AG08395 (cell line): Measurements from ENCODE around the gene TECR.
A peak's percentile ranks its signal among the peaks of the same experiment; 100 is the strongest.

ENCODE experiments used
- DNase-seq: peaks from one replicate; pipeline ENCODE4 v3.0.0; 2012; ENCODE audit warnings: mixed read lengths, low spot score

TECR gene

DNA sequence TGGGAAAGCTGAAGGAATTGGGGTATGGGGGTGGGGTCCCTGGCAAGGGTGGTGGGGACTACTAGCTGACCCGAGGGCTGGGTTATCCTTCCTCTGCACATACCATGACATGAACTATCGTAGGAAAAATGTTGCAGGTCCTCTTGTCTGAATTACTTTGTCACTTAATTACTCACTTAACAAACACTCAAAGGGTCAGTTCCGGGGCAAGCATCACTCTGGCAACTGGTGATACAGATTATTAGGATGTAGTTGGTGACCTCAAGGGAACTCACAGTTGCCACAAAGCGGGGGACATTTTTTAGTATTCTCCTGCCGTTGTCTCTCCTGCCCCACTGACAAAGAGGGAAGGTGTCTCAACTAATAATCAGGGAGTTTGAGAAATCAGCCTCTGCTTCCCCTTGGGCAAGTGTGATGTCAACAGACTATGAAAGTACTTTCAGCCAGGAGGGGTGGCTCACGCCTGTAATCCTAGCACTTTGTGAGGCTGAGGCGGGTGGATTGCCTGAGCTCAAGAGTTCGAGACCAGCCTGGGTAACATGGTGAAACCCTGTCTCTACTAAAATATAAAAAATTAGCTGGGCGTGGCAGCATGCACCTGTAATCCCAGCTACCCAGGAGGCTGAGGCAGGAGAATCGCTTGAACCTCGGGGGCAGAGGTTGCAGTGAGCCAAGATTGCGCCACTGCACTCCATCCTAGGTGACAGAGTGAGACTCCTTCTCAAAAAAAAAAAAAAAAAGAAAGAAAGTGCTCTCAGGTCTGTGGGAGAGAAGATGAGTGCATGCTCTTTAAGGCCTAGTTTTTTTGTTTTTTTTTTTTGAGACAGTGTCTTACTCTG, 21.5 kb upstream of the TECR start:
- DNase-seq: peak; percentile 41

DNA sequence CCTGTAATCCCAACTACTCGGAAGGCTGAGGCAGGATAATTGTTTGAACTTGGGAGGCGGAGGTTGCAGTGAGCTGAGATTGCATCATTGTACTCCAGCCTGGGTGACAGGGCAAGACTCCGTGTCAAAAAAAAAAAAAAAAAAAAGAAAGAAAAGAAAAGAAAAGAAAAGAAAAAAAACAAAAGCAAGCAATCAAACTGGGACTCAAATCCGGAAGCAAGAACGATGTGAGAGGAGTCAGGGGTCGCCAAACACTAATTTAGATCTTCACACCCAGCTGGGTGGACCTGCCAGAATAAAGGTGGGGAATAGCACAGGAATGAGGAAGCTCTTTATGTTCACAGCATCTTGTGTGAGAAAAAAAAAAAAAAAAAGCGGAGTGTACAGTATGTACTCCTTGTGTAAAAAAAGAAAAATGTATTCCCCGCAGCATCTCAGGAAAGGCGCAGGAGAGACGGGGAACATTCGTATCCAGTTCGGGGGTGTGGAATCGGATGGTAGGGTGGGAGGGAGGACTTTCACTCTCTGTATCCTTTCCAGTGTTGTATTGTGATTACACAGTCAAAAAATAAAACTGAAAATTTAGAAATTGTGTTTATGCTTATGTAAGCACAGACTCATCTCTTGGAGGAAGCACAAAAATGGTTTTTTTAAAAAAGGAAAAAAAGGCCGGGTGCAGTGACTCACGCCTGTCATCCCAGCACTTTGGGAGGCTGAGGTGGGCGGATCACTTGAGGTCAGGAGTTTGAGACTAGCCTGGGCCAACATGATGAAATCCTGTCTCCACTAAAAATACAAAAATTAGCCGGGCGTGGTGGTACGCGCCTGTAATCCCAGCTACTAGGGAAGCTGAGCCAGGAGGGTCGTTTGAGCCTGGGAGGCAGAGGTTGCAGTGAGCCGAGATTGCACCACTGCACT, 18.8 kb upstream of the TECR start:
- peak; percentile 43 for DNase-seq

DNA sequence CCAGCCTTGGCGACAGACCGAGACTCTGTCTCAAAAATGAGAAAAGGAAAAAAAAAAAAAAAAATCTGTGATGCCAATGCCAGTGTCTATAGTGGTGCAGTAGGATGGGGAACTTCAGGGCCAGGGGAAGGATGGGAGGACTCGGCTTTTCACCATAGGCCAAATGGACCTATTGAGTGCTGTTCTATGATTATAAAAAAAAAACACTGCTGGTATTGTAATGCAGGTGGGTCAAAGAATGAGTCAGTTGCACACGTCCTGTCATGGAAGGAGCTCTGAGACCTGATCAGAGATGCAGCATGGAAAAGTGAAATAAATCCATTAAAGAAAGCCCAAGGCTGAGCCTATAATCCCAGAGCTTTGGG, 18.2 kb upstream of the TECR start:
- no peak for DNase-seq

DNA sequence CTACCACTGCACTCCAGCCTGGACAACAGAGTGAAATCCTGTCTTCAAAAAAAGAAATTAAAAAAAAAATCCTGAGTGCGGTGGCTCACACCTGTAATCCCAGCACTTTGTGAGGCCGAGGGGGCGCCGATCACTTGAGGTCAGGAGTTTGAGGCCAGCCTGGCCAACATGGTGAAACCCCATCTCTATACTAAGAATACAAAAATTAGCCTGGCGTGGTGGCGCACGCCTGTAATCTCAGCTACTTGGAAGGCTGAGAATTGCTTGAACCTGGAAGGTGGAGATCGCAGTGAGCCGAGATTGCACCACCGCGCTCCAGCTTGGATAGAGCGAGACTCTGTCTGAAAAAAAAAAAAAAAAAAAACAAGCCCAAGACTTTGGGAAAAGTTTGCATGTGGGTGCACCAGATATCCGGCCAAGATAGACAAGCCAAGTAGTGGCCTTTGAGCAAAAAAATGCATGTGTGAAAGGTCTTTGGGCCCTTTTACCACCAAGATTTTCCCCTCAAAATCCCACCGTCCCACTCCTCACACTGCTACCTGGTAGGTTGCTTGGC, 16.9 kb upstream of the TECR start:
- no peak for DNase-seq

DNA sequence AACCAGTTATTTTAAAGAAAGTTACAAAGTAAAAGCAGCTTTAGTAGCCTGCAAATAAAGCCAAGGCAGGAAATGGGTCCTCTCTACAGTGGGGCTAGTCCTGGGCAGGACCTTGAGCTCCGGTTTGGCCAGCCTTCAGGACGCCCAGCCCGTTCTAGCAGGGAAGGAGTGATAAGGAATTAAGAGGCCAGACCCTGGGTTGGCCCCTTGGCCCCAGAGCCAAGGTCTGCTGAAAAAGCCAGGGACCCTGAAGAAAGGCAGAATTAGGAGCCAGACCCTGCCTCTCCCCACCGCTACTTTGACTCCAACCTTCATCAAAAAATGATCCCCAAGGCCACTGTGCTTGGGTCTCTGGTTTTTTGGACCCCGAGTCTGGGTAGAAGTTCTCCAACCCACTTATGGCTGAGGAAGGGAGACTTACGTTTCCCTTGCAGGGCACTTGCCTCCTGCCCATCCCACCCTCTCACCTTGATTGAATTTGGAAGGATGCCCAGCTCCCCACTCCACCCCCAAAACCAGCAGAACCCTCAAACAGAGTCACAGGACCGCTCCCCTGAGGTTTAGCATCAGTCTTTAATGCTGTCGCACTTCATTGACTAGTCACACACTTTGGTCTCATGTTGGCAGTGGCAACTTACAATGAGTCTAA, 15.1 kb upstream of the TECR start:
- DNase-seq: no peak

DNA sequence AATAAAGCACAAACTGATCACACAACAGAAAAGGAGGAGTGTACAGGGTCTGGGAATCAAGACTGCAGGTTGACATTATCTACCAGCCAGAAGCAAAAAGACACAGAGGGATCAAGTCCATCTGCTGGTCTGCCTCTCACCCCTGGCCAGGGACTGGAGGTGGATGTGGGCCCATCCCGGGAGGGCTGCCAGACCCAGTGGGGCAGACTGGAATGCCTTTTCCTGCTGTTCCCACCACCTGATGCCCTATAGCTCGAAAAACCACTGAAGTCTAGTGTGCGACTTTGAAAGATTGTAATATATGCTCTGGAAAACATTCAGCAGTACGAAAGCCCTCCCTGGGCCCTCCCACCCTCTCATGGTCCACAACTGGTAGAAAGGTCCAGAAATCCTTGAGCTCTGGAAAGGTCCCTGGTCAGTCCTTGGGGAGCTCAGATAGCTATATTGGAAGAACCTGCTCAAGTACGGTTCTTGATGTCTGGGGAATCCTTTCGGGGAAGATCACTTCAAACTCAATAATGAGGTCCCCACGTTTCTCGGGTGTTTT, 13.8 kb upstream of the TECR start:
- DNase-seq: no peak

DNA sequence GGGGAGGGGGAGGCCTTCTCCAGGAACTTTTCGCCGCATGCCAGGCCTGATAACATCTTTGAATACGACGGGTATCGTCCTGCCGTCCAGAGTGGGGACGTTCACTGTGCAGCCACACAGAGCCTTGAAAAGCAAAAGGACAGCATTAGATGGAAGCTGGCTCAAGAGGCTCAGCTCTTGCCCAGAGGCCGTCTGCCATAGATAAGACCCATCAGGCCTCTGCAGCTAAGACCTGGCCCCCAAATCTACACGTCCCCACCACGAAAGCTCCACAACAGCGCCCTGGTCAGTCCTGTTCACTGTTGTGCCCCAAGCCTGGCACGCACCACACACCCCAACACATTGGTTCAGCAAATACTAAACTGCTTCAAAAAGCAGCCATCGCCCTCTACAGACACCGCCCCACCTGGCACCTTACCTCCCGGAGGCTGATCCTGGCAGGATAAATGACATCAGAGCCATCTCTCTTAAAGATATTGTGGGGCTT, 13.3 kb upstream of the TECR start:
- no peak for DNase-seq

DNA sequence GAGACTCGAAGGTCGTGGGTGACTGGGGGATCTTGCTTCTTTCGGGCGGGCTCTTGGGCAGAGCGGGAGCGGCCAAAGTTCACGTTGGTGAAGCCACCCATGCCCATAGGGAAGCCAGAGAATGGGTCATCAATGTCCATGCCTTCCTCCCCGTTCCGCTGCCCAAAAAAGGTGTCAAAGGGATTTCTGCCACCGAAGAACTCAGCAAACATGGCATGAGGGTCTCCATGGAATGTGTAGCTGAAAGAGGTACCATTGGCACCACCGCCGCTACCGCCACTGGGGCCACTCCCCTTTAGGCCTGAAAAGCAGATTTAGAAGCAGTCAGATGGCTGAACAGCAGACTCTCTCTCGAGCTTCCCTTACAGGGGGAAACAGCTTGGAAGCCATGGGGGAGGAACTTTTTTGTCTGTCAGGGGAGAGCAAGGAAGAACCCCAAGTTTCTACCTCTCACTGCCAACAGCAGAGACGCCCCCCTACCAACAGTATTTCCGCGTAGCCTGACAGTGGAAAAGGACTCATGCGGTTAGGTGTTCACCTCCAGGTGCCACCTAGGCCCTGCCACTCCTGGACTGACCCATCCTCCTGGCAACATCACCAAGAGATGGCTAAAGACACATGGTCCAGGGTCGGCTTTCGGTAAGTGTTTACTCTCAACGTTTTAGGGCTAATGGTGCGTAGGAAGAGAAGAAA, 12.5 kb upstream of the TECR start:
- no peak for DNase-seq

DNA sequence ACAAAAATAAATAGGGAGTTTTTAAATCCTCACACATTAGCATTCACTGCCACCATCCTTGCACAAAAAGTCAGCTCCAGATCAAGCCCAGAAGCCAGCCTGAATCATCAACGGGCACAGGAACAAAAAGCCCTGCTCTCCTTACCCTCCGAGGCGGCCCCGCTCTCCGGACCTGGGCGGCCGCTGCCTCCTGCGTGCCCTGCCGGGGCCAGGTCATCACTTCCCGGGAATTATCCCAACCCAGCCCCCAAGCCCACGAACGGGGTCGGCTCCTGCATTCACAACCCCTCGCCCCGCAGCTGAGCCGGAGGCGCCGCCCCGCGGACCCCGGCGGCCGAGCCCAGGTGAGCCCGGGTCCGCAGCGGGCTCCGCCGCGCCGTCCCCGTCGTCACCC, 12.0 kb upstream of the TECR start:
- DNase-seq: no peak

DNA sequence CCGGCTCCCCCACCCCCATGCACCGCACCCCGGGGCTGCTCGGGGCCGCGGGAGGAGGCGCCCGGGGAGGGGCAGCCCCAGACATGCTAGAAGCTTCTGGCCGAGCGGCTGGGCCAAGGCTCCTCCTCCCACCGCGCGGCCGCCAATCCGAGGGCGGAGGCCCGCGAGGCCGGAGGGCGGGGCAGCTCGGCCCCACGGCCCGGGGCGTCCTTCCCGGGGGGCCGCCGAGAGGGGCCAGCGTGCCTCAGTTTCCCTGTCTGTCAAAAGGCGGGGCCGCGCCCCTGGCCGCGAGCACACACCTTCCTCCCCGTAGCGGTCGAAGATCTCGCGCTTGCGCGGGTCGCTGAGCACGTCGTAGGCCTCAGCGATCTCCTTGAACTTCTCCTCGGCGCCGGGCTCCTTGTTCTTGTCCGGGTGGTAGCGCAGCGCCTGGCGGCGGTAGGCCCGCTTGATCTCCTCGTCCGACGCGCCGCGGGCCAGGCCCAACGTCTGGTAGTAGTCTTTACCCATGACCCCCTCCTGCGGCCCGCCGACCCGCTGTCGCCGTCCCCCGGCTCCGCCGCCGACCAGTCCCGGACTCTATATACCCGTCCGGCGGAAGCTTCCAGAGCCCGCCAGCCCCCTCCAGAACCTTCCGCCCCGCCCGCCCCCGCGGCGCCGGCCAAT, 11.4 kb upstream of the TECR start, which contains the start of gene DNAJB1:
DNAJB1 (minus strand) TSS at position 558 of the 666 bp plus-strand sequence; CDS start at position 510, 48 bp downstream.
- peak; percentile 98 for DNase-seq

DNA sequence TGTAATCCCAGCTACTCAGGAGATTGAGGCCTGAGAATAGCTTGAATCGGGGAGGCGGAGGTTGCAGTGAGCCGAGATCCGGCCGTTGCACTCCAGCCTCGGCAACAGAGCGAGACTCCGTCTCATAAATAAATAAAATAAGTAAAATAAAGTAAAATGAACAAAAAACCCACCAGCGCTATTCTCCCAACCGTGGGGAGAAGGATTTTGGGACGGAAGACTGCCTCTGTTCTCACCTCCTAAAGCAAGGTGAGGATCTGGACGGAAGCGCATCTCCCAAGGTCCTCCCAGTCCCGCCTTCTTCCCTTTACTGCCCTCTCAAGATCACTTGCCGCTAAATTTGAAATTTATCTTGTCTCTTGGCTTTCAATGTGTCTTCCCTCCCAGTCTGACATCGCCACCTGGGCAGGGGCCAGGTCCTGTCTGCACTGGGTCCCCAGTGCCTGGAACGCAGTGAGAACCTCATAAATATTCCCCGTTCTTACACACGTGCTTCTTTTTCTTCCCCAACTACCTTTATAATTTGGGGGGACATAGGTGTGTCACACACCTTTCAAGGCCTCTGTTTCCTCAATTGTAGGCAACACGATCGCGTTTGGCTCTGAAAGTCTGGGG, 10.0 kb upstream of the TECR start:
- no peak for DNase-seq

DNA sequence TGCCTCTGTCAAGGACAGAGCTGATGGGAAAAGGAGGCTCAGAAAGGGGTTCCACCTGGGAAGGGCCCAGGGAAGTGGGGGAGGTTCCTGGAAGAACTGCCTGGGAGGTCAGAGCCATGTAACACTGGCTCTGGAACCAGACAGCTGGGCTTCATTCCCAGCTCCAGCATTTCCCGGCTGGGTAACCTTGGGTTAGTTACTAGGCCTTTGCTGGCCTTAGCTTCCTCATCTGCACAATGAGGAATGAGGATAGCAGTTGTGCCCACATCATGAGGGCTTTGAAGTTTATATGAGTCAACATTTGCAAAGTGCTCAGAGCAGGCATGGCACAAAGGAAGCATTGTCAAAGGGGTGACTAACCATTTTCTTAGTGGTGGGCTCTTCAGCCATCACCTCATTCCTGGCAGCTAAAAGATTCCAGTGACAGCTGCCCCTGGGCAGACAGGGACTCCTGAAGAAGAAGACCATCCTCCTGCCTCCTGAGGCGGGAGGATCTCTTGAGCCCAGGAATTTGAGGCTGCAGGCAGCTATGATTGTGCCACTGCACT, 9.5 kb upstream of the TECR start:
- no peak for DNase-seq

DNA sequence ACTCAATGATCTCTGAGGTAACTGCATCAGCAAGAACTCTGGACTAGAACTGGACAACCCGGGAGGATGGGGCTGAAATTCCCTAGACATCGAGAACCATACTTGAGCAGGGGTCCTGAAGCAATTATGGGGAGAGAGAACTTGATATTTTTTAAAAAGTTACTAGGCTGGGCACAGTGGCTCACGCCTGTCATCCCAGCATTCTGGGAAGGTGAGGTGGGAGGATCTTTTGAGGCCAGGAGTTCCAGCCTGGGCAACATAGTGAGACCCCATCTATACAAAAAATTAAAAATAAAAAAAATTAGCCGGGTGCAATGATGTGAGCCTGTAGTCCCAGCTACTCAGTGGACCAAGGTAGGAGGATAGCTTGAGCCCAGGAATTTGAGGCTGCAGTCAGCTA, 8.9 kb upstream of the TECR start:
- no peak for DNase-seq

DNA sequence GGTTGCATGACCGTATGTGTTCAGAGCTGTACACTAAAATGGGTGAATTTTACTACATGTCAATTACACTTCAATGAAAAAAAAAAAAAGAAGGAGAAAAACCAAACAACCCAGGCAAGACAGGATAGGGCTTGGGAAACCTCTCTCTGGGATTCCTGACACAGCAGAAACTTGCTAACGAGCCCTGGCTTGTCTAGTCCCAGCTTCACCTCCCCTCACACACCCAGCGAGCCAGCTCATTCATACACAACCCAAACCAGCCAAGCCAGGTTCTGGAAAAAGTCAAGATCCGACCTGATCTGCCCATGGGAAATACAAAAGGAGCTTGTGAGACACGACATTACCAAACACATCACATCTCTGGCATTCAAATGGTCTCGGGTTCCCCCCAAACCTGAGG, 3.7 kb upstream of the TECR start:
- no peak for DNase-seq

DNA sequence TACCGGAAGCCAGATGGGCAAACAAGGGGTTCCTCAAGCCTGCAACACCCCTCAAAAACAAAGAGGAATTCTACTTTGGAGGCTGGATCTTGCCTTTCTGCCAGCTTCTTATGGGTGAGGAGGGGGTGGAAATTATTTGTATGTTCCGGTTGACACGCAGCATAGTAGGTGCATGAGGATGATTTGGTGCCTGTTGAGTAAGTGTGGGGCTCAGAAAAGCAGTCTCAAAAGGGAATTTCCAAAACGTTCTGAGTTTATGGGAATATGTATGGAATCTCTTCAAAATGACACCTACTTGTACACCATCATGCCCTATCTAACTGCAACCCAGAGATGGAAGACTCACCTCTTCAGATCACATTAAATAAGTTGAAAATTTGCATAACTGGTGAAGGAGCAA, 3.0 kb upstream of the TECR start:
- no peak for DNase-seq

DNA sequence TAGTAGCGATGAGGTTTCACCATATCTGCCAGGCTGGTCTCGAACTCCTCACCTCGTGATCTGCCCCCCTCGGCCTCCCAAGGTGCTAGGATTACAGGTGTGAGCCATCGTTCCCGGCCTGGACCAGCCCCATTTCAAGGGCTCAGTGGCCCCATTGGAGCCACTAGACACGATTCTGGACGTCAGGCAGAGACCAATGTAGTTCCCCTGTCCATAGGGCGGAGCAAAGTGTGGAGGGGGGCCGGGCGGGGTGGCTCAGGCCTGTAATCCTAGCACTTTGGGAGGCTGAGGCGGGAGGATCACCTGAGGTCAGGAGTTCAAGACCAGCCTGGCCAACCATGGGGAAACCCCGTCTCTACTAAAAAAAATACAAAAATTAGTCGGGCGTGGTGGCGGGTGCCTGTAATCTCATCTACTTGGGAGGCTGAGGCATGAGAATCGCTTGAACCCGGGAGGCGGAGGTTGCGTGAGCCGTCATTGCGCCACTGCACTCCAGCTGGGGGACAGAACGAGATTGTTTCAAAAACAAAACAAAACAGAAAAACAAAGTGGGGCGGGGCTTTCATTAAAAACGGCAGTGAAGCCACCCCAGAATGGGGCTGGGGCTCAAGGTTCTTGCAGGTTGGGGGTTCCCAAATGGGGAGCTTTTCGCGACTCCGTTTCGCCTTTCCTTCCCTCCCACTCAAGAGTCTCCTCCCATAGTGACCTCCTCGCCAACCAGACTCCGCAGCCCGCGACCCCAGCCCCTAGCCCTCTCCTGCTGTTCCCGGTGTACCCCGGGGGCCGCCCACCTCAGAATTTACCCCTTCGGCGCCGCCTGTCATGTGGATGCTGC, 758 bp upstream of the TECR start:
- DNase-seq: no peak

DNA sequence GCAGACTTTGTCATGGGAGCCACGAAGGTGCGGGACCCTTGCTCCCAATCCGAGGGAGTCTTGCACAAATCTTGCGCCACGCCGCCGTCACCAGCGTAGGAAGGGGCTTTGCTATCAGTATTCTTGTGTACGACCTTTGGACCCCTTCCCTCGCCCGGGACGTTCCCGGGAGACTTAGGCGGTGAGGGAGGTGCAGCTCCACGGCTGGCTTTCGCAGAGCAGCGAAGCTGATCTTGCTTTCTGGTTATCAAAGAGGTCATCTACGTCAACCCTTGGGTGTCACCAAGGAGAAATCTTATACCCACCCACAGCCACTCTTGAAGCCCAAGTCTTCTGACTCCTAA, 583 bp downstream of the TECR start:
- DNase-seq: no peak

DNA sequence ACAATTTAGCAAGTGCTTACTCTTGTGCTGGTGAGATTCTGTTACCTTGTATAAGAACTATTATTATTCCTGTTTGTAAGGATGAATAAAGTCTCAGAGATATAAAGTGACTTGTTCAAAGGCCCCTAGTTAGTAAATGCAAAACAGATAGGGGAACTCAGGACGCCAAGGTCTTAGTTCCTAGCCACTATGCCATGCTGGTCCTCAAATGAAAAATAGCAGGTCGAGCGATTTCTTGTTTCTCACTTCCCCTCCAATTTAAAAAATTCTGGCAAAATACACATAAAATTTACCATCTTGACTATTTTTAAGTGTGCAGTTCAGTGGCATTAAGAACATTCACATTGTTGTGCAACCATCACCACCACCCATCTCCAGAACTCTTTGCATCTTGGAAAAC, 1.1 kb downstream of the TECR start:
- DNase-seq: no peak

DNA sequence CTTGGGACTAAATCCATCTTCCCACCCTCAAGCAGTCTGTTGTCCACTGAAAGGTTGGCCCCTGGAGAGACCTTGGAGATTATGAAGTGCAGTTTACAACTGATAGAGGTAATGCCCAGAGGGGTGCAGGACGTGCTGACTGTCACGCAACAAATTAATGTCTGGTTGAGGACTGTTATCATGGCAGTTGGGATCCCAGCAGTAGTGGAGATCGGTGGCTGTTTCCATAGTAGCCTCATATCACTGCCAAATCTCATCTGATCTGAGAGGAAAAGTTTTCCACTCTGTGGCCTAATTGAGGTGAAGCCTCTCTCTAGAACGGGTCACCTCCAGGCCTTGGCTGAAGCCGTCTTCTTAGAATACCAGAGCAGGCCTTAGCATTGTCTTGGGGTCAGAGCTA, 4.1 kb downstream of the TECR start:
- no peak for DNase-seq
